ENCODE measurements around the gene BCL2. TPM values are rescaled to one million over a fixed set of nuclear protein-coding genes. Genes with fewer than 3 reads are reported as not detected.

Gene BCL2
- total RNA-seq, 1 donor from 2014 or later, result 18.7 TPM

DNA sequence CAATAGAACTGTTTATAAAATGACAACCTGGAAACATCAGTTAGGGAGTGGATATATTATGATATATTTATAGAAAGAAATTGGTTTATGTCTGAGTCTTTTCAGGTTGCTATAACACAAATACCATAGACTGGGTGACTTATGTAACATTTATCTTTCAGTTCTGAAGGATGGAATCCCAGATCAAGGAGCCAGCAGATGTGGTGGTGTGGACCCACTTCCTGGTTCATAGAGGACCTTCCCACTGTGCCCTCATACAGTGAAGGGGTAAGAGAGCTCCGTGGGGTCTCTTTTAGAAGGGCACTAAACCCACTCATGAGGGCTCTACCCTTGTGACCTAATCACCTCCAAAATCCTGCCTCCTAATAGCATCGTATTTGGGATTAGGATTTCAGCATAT is 86.7 kb downstream of the BCL2 start:
- intact Hi-C loops (cut with DNase I), result no loop called here

DNA sequence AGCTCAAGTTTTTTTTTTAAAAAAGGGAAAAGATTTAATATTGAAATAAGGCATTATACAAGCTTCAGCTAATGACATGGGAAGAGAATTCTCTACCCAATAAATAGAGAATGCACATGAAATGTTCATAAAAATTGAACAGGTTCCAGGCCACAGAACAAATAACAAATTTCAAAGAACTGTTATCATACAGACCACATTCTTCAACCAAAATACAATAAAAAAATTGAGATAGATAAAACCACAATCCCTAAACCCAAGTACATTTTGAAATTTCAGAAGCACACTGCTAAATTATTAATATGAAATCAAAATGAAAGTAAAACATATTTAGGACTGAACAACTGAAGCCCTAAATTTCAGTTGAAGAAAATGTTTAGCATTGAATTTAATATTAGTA is 89.6 kb downstream of the BCL2 start:
- Histone ChIP-seq H3K36me3 (no peaks in the 10 kb centered on the region), H3K27ac (peak overlapping the region; percentile 42), H3K4me3 (no peak overlapping the region), H3K9me3 (no peaks in the 10 kb centered on the region), H3K4me1 (peaks cover 8% of the 10 kb centered on the region), H3K27me3 (no peaks in the 10 kb centered on the region)
- intact Hi-C loops (cut with DNase I), result no loop called here
- DNase-seq (ENCODE audit: extremely low spot score in 2 of 2), result no peak
- TF ChIP-seq POLR2A (IDR thresholded peaks at IDR 0.05) (no peak), POLR2AphosphoS5 (IDR thresholded peaks at IDR 0.05; ENCODE audit: insufficient read depth in 1 of 2, low read depth in 1 of 2) (no peak)
- TF ChIP-seq, protein P1, sequence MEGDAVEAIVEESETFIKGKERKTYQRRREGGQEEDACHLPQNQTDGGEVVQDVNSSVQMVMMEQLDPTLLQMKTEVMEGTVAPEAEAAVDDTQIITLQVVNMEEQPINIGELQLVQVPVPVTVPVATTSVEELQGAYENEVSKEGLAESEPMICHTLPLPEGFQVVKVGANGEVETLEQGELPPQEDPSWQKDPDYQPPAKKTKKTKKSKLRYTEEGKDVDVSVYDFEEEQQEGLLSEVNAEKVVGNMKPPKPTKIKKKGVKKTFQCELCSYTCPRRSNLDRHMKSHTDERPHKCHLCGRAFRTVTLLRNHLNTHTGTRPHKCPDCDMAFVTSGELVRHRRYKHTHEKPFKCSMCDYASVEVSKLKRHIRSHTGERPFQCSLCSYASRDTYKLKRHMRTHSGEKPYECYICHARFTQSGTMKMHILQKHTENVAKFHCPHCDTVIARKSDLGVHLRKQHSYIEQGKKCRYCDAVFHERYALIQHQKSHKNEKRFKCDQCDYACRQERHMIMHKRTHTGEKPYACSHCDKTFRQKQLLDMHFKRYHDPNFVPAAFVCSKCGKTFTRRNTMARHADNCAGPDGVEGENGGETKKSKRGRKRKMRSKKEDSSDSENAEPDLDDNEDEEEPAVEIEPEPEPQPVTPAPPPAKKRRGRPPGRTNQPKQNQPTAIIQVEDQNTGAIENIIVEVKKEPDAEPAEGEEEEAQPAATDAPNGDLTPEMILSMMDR (IDR thresholded peaks at IDR 0.05), result no peak

More for the DNA sequence above, 86.7 kb downstream of the BCL2 start:
- H3K27me3 ChIP-seq, result no peaks in the 10 kb centered on the region
- no peak for TF ChIP-seq POLR2A (IDR thresholded peaks at IDR 0.05)
- no peak for TF ChIP-seq POLR2AphosphoS5 (IDR thresholded peaks at IDR 0.05; ENCODE audit: insufficient read depth in 1 of 2, low read depth in 1 of 2)
- H3K27ac ChIP-seq, result no peak overlapping the region
- H3K4me1 ChIP-seq, result peaks cover 19% of the 10 kb centered on the region
- H3K4me3 ChIP-seq, result no peak overlapping the region
- no peak for DNase-seq (ENCODE audit: extremely low spot score in 2 of 2)
- no peaks in the 10 kb centered on the region for H3K9me3 ChIP-seq
- no peaks in the 10 kb centered on the region for H3K36me3 ChIP-seq

DNA sequence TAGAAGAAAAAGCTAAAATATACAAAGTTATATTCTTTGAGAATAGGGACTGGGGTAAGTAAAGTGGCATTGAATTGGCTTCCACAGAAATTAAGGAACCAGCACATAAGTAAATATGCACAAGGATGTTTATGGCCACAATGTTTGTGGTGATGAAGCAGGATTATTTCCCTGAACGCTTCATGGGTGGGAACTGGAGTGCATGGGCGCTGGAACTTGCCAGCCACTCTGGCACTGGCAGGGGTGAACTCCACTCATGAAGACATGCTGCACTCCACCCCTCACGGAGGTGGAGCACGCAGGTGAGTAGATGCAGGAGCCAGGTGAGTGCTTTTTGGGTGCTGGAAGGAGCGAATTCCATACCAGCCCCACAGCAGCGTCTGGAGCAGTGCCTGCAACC is 94.1 kb downstream of the BCL2 start:
- intact Hi-C loops (cut with DNase I), result no loop called here
- Histone ChIP-seq H3K27me3 (no peaks in the 10 kb centered on the region), H3K4me3 (no peak overlapping the region), H3K4me1 (peaks cover 10% of the 10 kb centered on the region), H3K36me3 (no peaks in the 10 kb centered on the region), H3K27ac (no peak overlapping the region), H3K9me3 (no peaks in the 10 kb centered on the region)
- DNase-seq (ENCODE audit: extremely low spot score in 2 of 2), result no peak
- TF ChIP-seq, protein P1 (IDR thresholded peaks at IDR 0.05), result no peak
- TF ChIP-seq POLR2A (IDR thresholded peaks at IDR 0.05), result no peak
- no peak for TF ChIP-seq POLR2AphosphoS5 (IDR thresholded peaks at IDR 0.05; ENCODE audit: insufficient read depth in 1 of 2, low read depth in 1 of 2)

DNA sequence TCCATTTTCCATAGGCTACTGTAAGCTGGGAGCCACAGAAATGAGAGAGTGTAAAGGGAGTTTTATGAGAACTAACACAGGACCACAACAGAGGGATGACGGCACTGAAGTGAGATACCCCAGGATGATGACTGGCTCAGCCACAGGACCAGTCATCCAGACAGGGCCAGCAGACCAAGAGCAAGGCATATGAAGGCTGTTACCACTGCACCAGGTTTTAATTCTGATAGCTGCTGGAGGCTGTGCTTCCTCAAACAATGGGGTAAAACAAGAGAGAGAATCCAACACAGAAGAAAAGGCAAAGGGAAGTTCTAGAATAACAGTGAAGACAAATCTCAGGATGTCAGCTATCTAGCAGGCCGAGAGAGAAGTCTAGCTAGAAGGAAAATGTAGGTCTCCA is 94.9 kb downstream of the BCL2 start:
- no peaks in the 10 kb centered on the region for H3K27me3 ChIP-seq
- H3K4me3 ChIP-seq, result no peak overlapping the region
- no peaks in the 10 kb centered on the region for H3K36me3 ChIP-seq
- no peaks in the 10 kb centered on the region for H3K9me3 ChIP-seq
- peaks cover 10% of the 10 kb centered on the region for H3K4me1 ChIP-seq
- intact Hi-C loops (cut with DNase I), result no loop called here
- no peak overlapping the region for H3K27ac ChIP-seq
- DNase-seq (ENCODE audit: extremely low spot score in 2 of 2), result no peak
- no peak for TF ChIP-seq POLR2A (IDR thresholded peaks at IDR 0.05)
- TF ChIP-seq POLR2AphosphoS5 (IDR thresholded peaks at IDR 0.05; ENCODE audit: insufficient read depth in 1 of 2, low read depth in 1 of 2), result no peak
- TF ChIP-seq, protein P1 (IDR thresholded peaks at IDR 0.05), result no peak

DNA sequence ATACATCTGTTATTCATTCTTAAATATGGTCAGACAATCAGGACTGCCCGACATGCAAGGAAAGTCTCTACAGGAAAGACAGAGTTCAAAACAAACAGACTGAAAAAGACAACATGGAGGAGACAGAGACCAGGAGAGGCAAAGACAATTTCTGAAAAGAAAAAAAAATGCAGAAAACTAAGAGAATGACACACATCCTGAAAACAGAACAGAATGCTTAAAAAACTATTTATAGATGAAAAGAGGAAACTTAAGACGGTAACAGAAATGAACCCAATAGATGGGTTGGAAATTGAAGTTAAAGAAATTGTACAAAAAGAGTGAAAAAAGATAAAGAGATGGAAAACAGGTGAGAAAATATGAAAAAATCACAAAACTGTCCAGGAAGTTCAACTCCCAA is 95.7 kb downstream of the BCL2 start:
- Histone ChIP-seq H3K27ac (no peak overlapping the region), H3K36me3 (no peaks in the 10 kb centered on the region), H3K27me3 (no peaks in the 10 kb centered on the region), H3K4me3 (no peak overlapping the region), H3K4me1 (peaks cover 10% of the 10 kb centered on the region), H3K9me3 (no peaks in the 10 kb centered on the region)
- intact Hi-C loops (cut with DNase I), result no loop called here
- TF ChIP-seq POLR2AphosphoS5 (IDR thresholded peaks at IDR 0.05; ENCODE audit: insufficient read depth in 1 of 2, low read depth in 1 of 2) (no peak), POLR2A (IDR thresholded peaks at IDR 0.05) (no peak)
- TF ChIP-seq, protein P1 (IDR thresholded peaks at IDR 0.05), result no peak
- DNase-seq (ENCODE audit: extremely low spot score in 2 of 2), result no peak
